Activated T-cell treated with anti-CD3 and anti-CD28 coated beads for 1 hour (primary cell): ENCODE results near the gene DUSP15.

Experiments
- DNase-seq: peaks from one replicate; pipeline ENCODE4 v3.0.0-alpha.2; 2020; ENCODE audit warnings: low read depth

DUSP15 gene

GRCh38 chr20:31894980-31895675 is 24.8 kb upstream of the DUSP15 start:
- no peak for DNase-seq

GRCh38 chr20:31890646-31891045 is 20.3 kb upstream of the DUSP15 start:
- no peak for DNase-seq

DNA sequence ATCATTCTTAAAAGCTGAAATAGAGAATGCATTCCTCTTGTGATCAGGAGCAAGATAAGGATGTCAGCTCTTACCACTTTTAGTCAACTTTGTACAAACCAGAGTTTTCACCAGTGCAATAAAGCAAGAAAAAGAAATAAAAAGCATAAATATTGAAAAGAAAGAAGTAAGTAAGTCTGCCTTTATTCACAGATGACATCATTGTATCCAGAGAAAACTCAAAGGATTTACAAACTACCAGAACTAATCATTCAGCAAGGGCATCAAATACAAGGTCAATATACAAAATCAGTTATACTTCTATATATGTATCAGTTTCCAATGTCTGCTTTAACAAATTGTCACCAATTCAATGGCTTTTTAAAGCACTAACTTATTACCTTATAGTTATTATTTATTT is 13.5 kb upstream of the DUSP15 start:
- no peak for DNase-seq

- DNase-seq, result no peak
Measured at GRCh38 chr20:31881945-31882344, 11.6 kb upstream of the DUSP15 start.

DNA sequence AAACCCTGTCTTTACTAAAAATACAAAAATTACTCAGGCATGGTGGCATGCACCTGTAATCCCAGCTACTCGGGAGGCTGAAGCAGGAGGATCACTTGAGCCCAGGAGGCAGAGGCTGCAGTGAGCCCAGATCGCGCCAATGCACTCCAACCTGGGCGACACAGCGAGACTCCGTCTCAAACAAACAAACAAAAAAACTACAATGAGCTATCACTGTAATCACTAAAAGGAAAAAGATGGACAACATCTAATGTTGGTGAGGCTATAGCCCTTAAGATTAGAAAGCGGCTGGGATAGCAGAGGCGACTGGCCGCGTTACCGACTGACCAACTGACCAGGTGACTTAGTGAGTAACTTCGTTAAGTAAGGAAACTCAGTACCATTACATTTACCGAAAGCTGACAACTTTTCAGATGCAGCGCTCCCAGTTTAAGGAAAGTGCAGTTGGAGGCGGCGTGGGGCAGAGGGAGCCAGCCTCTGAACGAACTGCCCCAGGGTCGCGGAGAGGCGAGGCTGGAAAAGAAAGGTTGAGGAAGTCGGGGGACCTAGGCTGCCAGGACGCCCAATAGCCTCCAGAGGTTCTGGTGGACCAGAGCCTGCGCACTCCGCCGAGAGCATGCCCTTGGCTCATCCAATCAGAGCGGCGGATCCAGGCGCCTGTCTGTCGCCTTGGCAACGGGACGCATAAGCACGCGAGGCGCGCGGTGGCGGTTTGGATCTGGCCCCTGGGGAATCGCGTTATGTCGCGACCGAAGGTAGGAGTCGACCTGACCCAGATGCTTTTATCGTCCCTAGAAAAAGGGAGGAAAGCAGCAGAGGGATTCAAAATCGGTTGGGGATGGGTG is 9.0 kb upstream of the DUSP15 start:
- DNase-seq, result peak; percentile 57

GRCh38 chr20:31877684-31878083 is 7.4 kb upstream of the DUSP15 start:
- no peak for DNase-seq

DNA sequence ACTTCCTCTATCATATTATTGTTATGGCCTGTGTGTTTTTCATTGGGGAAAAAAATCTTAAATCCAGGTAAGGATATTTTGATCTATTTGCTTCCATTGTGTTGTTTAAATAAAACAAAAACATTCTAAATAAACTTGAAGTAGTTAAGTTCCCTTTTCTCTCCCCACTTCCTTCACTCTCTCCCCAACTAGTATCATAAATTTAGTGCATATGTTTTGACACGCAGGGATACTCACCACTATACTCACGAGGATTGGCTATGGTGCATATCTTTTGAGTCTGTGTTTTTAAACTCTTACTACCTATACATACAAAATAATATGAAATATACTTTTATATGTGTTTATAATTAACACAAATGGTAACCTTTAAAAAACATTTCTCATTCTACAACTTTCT is 5.3 kb upstream of the DUSP15 start:
- DNase-seq, result no peak

- no peak for DNase-seq
Measured at GRCh38 chr20:31872406-31872805, 2.1 kb upstream of the DUSP15 start.

GRCh38 chr20:31871618-31871954 is 1.3 kb upstream of the DUSP15 start:
- no peak for DNase-seq

DNA sequence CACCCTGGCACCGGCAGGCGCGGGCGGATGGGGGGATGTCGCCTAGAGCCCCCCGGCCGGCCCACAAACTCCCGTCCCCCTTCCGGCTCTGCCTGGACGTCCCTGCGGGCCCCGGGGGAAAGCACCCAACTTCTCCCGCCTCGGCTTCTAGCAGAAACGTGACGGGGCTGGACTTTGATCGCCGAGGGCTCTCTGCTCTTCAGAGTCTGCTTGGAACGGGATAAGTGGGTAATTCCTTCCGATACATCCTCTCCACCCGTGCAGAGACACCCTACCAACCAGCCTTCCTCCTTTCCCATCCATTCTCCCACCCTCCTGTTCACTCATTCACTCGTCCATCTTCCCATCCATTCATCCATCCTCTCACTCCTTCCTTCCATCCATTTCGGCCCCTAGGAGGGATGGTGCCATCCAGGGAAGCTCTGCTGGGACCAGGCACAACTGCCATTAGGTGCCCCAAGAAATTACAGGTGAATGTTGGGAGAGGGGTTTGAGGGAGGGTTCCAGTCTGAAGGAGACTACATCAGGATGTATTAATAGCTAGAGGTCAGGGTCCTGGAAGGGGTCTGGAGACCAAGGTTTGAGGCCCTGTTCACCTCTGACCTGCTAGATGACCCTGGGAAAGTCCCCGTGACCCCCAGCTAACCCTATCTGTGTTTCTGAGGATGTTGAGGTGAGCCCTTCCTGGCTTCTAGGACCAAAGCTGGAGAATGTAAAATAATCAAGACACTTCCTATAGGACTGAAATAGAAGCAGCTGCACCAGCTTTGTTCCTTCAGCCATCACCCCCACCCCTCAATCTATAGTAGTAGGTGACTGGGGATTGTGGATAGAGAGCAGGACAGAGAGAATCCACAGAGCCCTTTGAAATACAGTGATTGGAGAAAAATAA is 645 bp upstream of the DUSP15 start:
- DNase-seq, result no peak

DNA sequence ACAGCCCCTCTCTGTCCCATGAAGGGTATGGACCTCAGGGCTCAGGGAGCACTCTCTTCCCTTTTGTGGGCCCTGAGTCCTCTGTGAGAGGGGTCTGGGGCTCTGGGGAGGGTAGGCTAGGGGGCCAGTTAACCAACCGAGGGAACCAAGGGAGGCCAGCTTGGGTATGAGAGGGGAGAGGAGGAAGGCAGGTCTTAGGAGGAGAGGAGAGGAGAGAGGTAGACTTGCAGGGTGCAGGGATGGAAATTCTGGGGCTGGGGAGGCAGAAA is 720 bp downstream of the DUSP15 start:
- no peak for DNase-seq

GRCh38 chr20:31868853-31869672 is 1.3 kb downstream of the DUSP15 start:
- DNase-seq, result no peak

GRCh38 chr20:31866221-31866620 is 4.1 kb downstream of the DUSP15 start:
- DNase-seq, result no peak

- DNase-seq, result no peak
Measured at GRCh38 chr20:31864521-31865400, 5.6 kb downstream of the DUSP15 start.

- no peak for DNase-seq
Measured at GRCh38 chr20:31863296-31864085, 6.8 kb downstream of the DUSP15 start.

GRCh38 chr20:31862506-31862905 is 7.8 kb downstream of the DUSP15 start:
- no peak for DNase-seq

DNA sequence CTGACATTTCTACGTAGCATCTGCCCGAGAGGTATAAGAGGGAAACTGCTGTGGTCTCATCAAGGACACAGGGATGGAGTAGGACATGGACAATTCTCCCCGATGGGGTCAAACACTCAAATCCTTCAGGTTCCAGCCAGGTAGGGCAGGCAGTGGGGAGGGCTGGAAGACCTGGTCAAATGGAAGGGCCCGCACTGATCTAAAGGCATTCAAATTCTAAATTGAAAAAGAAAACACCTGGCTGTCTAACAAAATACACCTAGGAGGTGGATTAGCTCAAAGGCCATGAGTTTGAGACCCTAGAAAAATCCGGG is 8.2 kb downstream of the DUSP15 start:
- no peak for DNase-seq

DNA sequence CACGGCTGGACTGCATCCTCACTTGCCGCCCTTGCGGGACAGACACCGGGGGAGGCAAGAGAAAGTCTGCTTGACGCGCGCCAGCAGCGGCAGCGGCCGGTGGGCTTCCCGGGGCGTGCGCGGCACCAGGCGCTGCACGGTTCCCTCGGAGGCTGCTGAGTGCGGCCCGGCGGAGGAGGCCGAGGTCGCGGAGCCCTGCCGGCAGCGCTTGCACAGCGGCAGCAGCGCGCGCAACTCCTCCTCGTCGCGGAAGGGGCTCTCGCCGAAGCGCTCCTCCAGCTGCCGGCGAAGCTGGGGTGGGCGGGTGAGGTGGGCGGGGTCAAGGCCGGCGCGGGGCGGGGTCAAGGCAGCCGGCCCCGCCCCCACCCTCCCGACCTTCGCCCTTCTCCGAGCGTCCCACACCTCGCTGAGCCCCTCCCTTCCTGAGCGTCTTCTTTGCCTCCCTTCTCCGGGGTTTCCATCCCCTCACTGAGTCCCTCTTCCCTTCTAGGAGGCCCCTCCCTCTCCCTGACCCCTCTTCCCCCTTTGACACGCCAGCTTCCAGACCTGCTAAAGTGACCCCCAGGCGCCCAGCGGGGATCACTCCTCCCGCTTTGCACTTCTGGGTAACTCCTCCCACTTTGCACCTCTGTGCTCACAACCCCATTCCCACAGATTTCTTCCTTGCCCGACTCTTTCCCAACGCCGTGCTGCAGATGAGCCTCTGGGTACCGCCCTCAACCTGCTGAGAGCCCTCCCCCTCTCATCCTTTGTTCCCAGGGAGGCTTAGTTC is 8.8 kb downstream of the DUSP15 start:
- peak; percentile 46 for DNase-seq

DNA sequence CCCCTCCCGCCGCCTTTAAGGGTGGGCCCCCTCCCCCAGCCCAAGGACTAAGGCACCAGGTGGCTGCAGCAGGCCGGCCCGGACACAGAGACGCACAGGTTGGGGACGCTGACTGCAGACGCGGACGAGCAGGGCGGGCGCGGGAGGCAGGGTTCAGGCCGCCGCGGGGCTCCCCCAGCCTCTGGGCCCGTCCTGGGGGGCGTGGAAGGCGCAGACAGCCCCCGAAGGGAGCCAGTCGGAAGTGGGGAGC is 9.3 kb downstream of the DUSP15 start:
- DNase-seq, result no peak
